Activated CD4-positive, alpha-beta T cell treated with anti-CD3 and anti-CD28 coated beads for 4 hours (primary cell): ENCODE measurements around the gene B2M.
A peak's percentile ranks its signal among the peaks of the same experiment; 100 is the strongest.
"Not testable (repeated sequence)": the region's sequence is repeated elsewhere in the genome, so short reads cannot be mapped to it uniquely, and the experiment has no call there.

ENCODE experiments used
- DNase-seq, 2 donors: peaks; one replicate each; pipeline ENCODE4 v3.0.0-alpha.2; 2020

The B2M gene

DNA sequence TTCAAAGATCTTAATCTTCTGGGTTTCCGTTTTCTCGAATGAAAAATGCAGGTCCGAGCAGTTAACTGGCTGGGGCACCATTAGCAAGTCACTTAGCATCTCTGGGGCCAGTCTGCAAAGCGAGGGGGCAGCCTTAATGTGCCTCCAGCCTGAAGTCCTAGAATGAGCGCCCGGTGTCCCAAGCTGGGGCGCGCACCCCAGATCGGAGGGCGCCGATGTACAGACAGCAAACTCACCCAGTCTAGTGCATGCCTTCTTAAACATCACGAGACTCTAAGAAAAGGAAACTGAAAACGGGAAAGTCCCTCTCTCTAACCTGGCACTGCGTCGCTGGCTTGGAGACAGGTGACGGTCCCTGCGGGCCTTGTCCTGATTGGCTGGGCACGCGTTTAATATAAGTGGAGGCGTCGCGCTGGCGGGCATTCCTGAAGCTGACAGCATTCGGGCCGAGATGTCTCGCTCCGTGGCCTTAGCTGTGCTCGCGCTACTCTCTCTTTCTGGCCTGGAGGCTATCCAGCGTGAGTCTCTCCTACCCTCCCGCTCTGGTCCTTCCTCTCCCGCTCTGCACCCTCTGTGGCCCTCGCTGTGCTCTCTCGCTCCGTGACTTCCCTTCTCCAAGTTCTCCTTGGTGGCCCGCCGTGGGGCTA lies at the start of gene B2M, which contains the start of gene PATL2:
B2M (plus strand) TSS at position 422 of the 647 bp plus-strand sequence; CDS start at position 452, 30 bp downstream.
PATL2 (minus strand) TSS at position 228 of the 647 bp plus-strand sequence. CDS start 34,833 bp downstream, outside the sequence.
- peak; percentile 96 for DNase-seq

DNA sequence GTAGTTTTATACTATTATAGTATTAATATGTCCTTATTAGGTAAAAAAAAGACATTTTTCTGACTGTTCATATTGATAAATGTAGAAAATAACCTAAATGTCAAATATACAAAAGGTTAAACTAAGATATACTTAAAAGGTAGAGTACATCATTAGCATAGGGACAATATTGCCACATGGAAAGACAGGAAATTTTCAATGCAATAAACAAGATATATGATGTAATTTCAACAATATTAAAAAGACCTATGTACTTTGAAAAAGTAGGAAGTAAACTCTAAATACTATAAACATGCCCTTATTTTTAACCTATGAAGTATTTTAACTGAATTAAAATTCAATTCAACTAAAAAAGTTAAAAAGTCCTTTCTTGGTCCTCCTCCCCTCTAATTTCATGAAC lies 49.7 kb upstream of the B2M start:
- no peak for DNase-seq

DNA sequence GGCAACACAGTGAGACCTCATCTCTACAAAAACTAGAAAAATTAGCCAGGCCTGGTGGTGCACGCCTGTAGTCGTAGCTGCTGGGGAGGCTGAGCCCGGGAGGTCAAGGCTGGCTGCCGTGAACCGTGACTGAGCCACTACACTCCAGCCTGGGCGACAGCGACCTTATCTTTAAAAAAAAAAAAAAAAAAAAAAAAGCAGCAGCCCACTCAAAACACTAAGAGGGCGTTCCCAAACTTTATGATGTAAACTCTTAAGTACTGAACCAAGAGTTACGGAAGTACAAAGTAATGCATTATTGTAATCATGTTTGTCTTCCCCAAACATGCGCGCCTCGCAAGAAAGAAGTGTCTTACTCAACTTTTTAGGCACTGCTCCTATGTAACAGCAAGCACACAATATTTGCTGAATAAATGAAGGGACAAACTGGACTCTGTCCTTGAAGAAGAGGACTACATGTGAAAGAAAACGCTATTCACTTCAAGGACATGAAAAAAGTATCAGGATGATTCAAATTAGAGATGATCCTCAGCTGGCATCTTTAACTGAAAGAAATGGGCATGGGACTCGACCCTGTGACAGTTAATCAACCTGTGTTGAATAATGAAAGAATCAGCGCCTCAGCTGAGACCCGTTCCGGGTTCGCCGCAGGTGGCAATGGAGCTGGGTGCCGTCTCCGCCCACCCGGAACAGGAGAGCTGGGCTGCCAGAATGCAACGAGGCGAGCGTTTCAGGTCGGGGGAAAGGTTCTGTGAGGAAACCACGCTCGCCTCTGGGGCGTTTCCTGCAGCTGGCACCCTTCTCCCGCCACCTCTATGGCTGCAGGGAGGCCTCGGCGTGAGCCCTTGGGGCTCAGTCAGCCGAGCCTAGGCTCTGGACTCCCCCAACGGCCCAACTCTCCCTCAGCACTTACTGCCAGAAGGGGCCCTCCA lies 48.6 kb upstream of the B2M start:
- peak; percentile 76 to 86 for DNase-seq

DNA sequence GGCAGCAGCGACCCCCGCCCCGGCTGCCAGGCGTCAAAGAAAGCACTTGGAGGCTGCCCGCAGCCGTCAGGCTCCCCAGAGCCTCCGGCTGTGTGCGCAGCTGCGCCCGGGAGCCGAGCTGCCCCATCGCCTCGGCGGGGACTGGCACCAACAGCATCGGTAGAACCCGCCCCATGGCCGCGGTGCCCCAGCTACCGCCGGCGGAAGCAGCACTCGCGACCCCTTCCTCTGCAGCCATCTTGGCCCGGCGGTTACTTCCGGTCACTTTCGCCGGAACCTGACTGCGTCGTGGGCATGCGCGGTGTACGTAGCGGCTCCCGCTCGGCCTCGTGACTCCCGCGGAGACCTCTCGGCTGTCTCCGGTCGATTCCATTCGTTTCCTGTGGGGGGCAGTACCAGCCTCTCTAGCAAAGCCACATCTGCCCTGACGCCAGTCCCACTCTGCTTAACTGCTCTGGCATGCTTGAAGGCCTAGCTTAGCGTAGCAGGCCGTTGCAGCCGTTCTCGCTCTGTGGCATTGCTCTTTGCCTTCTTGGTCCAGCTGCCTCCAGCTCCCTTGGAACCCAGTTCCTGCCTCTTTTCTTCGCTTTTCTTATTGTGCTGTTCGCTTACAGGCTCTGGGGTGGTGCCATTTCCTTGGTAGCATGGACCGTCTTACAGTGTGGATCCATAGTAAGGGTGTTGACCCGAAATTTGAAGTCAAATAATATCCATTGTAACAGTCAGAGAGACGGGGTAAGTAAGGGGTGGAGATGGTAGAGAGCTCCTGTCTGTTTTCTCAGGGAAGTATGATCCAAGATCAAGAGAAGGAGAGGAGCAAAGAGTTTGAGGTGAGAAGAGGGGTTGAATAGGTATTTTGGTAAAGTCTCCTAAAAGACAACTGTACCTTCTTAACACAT lies 47.7 kb upstream of the B2M start, which contains the start of gene SPG11:
SPG11 (minus strand) TSS at position 253 of the 899 bp plus-strand sequence; CDS start at position 238, 15 bp downstream.
- peak; percentile 94 to 98 for DNase-seq

DNA sequence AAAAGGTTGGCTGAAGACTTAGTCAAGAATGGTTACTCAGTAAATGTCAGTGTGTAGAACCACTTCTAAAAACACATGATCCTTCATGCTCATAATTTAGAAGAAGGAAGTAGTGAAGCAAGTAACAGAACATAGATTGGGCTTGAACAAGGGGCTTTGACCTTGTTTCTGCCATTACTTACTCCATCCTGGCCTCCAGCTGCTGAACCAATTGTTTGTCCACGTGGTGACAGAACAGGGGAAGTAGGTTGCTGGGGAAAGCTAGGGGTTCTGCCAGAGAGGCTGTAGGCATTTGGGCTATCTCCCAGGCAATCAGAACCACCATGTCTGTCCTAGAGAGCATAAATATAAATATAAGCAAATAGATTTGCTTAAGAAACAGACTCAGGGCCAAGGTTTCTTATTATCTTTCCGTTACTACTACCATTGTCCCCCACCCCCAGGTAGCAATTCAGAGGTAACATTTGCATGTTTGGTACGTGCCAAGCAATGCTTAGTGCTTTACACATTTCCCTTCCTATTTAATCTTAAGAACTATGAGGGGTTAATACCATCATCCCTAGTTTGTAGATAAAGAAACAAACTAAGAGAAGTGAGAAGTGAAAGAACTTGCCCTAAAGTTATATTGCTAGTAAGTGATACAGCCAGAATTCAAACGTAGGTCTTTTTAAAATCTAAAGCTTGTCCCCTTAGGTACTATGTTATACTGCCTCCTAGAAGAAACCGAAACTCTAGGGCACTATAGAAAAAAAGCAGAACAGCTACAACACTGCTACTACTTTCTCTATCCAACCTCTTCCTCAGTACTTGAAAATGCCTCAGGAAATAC lies 44.9 kb upstream of the B2M start:
- no peak for DNase-seq

DNA sequence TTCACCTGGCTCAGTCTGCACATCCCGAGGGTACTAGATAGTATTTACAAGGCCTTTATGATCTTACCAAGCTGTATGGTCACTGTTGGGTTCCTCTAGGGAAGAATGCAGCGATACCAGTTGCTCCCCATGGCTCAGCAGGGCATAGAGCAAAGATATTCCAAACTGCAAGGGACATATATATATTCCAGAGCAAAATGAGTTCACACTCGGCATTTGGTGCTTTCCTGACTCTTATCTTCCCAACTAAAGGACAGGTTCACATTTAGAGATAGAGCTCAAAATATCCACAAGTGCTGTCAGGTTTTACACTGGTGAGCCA lies 44.3 kb upstream of the B2M start:
- no peak for DNase-seq

DNA sequence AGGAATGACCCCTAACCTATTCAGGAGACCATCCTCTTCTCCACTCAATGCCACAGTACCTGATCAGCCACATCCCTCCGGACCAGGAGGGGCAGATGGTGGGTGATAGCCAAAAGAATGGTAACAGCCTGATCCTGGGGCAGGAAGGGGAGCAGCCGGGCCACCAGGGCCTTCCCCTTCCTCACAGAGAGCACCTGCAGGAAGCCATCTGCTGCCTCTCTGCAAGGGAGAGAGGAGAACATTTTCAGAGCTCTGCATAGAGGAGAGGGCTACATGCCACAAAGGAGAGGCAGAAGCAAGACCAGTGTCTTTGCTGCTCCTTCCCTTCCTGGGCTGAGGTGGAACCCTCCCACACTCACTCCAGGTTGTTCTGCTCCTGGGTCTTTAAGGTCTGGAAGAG lies 42.4 kb upstream of the B2M start:
- no peak for DNase-seq

DNA sequence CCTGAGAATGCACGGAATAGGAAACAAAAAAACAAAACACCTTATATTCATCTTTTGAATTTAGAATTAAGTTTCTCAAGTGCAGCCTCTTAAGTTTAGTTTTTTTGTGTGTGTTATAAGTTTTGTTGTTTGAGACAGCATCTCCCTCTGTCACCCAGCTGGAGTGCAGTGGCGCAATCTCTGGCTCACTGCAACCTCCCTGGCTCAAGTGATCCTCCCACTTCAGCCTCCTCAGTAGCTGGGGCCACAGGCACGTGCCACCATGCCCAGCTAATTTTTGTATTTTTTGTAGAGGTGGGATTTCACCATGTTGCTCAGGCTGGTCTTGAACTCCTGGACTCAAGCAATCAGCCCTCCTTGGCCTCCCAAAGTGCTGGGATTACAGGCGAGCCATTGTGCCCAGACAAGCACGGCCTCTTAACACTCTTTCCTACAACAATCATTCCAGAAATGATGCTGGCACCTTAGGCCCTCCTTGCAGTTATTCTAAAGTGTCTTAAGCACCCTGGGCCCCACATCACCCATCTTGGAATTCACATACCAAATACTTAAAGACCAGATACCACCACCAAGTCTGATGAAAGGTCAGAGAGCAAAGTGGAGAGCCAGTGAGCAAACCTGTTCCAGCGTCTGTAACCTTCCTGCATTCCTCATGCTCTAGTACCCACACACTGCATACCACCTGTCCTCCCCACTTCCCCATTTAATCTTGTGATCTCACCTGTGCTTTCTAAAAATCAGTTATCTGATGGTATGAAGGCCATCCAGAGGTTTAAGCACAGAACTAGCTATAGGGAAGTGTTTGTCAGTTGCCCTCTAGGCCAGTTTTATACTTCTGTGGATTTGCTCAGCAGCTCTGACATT lies 41.0 kb upstream of the B2M start:
- DNase-seq: no peak

DNA sequence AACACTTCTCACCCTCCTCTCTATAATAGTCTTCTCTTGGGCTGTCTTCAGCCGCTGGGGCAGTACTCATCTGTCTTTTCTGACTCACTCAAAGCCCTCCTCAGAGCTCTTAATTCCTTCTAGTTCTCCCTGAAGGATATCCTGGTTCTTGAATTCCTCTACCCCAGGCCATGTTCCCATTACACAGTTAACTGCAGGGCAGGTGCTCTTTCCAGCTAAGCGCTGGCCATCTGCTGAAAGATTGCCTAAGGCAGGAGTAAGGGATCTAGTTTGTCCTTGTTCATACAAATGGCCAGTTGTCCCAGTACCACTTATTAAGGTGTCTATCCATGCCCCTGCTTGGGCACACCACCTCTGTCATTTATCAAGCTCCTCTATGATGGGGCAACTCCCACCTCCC lies 37.7 kb upstream of the B2M start:
- no peak for DNase-seq

DNA sequence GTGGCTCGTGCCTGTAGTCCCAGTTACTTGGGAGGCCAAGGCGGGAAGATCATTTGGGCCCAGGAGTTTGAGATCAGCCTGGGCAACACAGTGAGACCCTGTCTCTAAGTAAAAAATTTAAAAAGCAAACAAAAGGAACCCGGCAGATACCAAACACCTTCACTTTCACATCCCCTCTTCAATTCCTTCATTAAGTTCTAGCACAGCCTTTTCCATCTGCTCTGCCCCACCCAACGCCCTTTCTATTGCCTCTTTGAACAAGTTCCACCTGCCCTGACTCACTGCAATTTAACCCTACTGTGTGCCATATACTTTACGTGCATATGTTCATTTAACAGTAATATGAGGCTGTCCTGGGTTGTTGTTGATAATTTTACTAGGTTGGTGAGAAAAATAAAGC lies 35.4 kb upstream of the B2M start:
- DNase-seq: no peak

DNA sequence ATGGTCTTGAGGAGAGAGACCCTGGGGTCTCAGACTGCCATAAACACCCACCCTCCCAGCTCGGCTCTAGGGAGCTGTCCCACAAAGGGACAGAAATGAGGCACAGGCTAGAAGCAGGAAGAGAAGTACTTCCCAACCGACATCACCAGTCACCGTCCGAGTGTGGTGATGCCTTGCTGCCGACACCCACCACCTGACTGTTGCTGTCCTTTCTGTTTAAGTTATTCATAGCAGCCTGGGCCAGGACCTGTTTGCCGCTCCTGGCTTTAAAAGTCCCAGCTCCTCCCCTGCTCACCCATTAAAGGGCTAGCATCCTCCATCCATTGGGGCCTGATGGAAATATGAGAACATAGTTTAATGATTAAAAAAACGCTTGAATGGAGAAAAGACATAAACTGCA lies 34.6 kb upstream of the B2M start:
- no peak for DNase-seq

DNA sequence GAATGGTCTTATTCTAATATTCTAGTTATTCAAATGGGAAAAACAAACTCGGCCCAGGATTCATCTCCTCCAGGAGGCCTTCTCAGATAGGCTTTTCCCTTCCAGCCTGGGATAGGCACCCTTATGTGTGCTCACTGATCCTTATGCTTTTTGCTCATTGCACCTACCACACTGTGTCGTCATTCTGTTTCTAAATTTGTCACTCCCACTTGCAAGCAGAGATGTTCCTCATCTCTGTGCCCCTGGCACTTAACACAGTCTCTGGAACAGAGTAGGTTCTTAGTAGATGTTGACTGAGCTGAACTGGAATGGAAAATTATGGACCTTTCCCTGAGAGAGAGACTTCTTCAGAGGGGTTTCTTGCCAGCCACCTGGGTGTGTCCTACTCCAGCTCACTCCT lies 29.1 kb upstream of the B2M start:
- DNase-seq: no peak

DNA sequence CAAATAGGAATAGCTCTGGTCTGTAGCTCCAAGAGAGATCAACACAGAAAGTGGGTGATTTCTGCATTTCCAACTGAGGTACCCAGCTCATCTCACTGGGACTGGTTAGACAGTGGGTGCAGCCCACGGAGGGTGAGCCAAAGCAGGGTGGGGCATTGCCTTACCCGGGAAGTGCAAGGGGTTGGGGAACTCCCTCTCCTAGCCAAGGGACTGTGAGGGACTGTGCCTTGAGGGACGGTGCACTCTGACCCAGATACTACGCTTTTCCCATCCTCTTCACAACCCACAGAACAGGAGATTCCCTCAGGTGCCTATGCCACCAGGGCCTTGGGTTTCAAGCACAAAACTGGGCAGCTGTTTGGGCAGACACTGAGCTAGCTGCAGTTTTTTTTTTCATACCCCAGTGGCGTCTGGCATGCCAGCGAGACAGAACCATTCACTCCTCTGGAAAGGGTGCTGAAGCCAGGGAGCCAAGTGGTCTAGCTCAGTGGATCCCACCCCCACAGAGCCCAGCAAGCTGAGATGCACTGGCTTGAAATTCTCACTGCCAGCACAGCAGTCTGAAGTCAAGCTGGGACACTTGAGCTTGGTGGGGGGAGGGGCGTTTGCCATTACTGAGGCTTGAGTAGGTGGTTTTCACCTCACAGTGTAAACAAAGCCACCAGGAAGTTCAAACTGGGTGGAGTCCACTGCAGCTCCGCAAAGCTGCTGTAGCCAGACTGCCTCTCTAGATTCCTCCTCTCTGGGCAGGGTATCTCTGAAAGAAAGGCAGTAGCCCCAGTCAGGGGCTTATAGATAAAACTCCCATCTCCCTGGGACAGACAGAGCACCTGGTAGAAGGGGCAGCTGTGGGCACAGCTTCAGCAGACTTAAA lies 28.3 kb upstream of the B2M start:
- DNase-seq: peak; percentile 64 to 72

DNA sequence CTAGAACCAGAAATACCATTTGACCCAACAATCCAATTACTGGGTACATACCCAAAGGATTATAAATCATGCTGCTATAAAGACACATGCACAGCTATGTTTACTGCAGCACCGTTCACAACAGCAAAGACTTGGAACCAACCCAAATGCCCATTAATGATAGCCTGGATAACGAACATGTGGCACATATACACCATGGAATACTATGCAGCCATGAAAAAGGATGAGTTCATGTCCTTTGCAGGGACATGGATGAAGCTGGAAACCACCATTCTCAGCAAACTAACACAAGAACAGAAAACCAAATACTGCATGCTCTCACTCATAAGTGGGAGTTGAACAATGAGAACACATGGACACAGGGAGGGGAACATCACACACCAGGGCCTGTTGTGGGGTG lies 22.0 kb upstream of the B2M start:
- not testable (repeated sequence) for DNase-seq

DNA sequence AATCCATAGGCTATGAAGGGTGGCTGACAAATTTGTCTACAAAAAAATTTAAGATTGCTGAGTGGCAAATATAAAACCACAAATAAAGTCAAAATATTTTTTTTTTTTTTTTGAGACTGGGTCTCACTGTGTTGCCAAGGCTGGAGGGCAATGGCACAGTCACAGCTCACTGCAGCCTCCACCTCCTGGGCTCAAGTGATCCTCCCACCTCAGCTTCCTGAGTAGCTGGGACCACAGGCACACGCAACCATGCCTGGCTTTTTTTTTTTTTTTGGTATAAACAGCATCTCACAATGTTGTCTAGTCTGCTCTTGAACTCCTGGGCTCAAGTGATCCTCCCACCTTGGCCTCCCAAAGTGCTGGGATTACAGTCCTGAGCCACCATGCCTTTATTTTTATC lies 21.1 kb upstream of the B2M start:
- DNase-seq: not testable (repeated sequence)

DNA sequence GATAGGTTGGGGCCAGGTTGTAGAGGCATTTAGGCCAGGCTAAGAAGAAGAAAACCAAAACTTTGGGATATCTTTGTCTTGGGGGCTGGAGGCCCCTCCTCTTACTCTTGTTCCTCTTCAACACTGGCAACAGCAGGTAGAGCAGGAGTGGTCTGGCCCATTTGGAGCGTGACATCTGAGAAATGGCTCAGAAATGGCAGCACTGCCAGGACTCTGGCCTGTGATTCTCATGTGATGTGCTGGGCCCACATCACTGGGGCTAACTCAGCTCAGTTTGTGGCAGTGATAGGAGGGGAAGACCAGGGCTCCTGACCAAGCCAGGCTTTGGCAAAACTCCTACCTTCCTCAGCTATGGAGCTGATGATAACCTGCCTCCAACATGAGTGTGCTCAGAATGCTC lies 18.7 kb upstream of the B2M start:
- no peak for DNase-seq

DNA sequence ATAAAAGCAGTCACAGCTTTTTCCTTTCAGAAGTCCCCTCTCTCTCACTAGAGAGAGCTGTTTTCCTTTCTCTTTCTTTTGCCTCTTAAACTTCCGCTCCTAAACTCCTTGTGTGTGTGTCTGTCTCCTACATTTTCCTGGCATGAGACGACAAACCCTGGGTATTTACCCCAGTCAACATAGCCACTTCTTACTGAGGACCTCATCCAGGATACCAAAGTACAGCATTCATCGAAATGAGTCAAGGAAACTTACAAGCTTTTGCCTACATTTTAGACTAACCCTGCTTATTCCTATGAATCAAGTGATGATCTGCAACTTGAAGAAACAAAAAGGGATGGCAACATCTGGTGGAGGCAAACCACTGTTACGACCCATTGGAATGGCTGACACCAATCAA lies 16.9 kb upstream of the B2M start:
- no peak for DNase-seq

DNA sequence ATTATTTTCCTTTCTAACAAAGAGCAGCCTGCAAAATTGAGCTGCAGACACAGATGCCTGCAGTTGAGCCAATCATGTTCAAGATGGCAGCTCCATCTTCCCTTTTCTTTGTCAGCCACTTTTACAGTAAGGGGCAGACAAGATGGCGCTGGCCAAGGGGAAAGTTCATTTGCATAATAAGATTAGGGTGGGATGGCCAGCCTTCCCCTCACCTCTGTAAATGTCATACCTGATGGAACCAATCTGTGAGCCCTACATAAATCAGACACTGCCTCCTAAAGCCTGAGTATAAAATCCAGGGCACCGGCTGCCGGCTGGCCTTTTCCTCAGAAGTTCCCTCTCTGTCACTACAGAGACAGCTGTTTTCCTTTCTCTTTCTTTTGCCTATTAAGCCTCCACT lies 16.0 kb upstream of the B2M start:
- no peak for DNase-seq

DNA sequence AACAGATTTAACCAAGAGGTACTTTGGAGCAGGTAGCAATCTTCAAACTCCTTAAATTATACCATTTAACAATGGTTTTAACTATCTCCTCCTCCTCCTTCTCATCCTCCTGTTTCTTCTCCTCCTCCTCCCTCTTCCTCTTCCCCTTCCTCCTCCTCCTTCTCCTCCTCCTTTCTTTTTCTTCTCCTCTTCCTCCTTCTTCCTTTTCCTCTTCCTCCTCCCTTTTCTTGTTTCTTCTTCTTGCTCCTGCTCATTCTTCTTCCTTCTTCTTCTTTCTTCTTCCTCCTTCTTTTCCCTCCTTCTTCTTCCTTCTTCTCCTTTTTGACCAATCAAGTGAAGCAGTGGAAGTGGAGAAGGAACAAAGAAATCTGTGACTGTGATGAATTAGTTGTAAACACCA lies 14.3 kb upstream of the B2M start:
- no peak for DNase-seq

DNA sequence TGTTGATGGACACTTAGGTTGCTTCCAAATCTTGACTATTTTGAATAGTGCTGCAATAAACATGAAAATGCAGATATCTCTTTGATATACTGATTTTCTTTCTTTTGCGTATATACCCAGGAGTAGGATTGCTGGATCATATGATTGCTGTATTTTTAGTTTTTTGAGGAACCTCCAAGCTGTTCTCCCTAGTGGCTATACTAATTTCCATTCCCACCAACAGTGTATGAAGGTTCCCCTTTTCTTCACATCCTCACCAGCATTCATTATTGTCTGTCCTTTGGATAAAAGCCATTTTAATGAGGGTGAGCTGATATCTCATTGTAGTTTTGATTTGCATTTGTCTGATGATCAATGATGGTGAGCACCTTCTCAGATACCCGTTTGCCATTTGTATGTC lies 12.7 kb upstream of the B2M start:
- DNase-seq: no peak
